Lung microvascular endothelial cell (primary cell): ENCODE measurements around the gene GPR18. TPM values are rescaled to one million over a fixed set of nuclear protein-coding genes. Genes with fewer than 3 reads are reported as not detected.
"Not testable (repeated sequence)": the region's sequence is repeated elsewhere in the genome, so short reads cannot be mapped to it uniquely, and the experiment has no call there.

ENCODE experiments used
- DNase-seq, 2 donors: peaks; one replicate each; pipeline versions ENCODE4 v3.0.0 to v3.0.0-alpha.2; 2010; ENCODE audit warnings: low read depth in 2 of 2
- total RNA-seq: library from RNA; depleted of rRNA; stranded (reverse); fragments of >200 nt; gene quantifications from 2 replicates; pipeline ENCODE4 v1.2.1, GENCODE V29; 2014

GPR18 gene
- total RNA-seq, 1 donor from 2014 or later = not detected

GRCh38 chr13:99230991-99231390 is 27.2 kb downstream of the GPR18 start:
- DNase-seq = no peak

- not testable (repeated sequence) for DNase-seq
Observed at GRCh38 chr13:99230588-99230987, 27.6 kb downstream of the GPR18 start.

- peak in 1 of 2 donors; percentile 15 for DNase-seq
Observed at GRCh38 chr13:99228737-99229691, 29.2 kb downstream of the GPR18 start.

- DNase-seq = no peak
Observed at GRCh38 chr13:99227909-99228688, 30.1 kb downstream of the GPR18 start.

GRCh38 chr13:99227331-99227900 is 30.8 kb downstream of the GPR18 start:
- no peak for DNase-seq

GRCh38 chr13:99226513-99226912 is 31.7 kb downstream of the GPR18 start:
- no peak for DNase-seq

- no peak for DNase-seq
Observed at GRCh38 chr13:99225078-99225477, 33.1 kb downstream of the GPR18 start.

GRCh38 chr13:99224021-99224420 is 34.2 kb downstream of the GPR18 start:
- DNase-seq = no peak

- DNase-seq = no peak
Observed at GRCh38 chr13:99223587-99223986, 34.6 kb downstream of the GPR18 start.

GRCh38 chr13:99221567-99222239 is 36.5 kb downstream of the GPR18 start:
- no peak for DNase-seq

GRCh38 chr13:99220199-99220935 is 37.8 kb downstream of the GPR18 start:
- no peak for DNase-seq

GRCh38 chr13:99218969-99219368 is 39.2 kb downstream of the GPR18 start:
- DNase-seq = no peak

GRCh38 chr13:99218545-99218944 is 39.6 kb downstream of the GPR18 start:
- DNase-seq = peak; percentile 30 to 63

GRCh38 chr13:99218126-99218525 is 40.1 kb downstream of the GPR18 start:
- peak in 1 of 2 donors; percentile 18 for DNase-seq

GRCh38 chr13:99217461-99218110 is 40.6 kb downstream of the GPR18 start:
- DNase-seq = no peak

- DNase-seq = peak; percentile 22 to 81
Observed at GRCh38 chr13:99215184-99215830, 42.9 kb downstream of the GPR18 start.

GRCh38 chr13:99214731-99215130 is 43.4 kb downstream of the GPR18 start:
- DNase-seq = peak in 1 of 2 donors; percentile 54

GRCh38 chr13:99214232-99214631 is 43.9 kb downstream of the GPR18 start:
- no peak for DNase-seq

GRCh38 chr13:99211421-99212035 is 46.7 kb downstream of the GPR18 start:
- DNase-seq = no peak
